Kidney epithelial cell (primary cell): Measurements from ENCODE around the gene THRAP3. TPM values are rescaled to one million over a fixed set of nuclear protein-coding genes. Genes with fewer than 3 reads are reported as not detected.
A peak's percentile ranks its signal among the peaks of the same experiment; 100 is the strongest.

Experiments
- DNase-seq: peaks from one replicate; pipeline ENCODE4 v3.0.0-alpha.2; 2010; ENCODE audit warnings: low read depth
- H3K27me3 ChIP-seq: 2 replicates; pipeline ENCODE4 v1.6.0; 2011; ENCODE audit warnings: low read length; ENCODE audit not compliant: control insufficient read depth, insufficient read depth
- H3K36me3 ChIP-seq: 2 replicates; pipeline ENCODE4 v1.5.1; 2011; ENCODE audit warnings: low read length; ENCODE audit not compliant: control insufficient read depth, insufficient read depth
- H3K4me3 ChIP-seq: 2 replicates; pipeline ENCODE4 v1.5.1; 2011; ENCODE audit warnings: low read depth, mild to moderate bottlenecking, control low read depth, low read length
- total RNA-seq: library from RNA; depleted of rRNA; stranded (reverse); fragments of >200 nt; gene quantifications from 2 replicates; pipeline ENCODE4 v1.2.3, GENCODE V29; 2015
- TF ChIP-seq, protein P1 (sequence below): IDR thresholded peaks from 2 replicates; pipeline ENCODE4 v1.5.1; 2011; ENCODE audit warnings: mild to moderate bottlenecking, moderate library complexity, low read length, control low read depth, inconsistent platforms; ENCODE audit not compliant: insufficient read depth, poor library complexity, severe bottlenecking

Gene THRAP3
- total RNA-seq, 1 donor from 2014 or later = 105 TPM

DNA sequence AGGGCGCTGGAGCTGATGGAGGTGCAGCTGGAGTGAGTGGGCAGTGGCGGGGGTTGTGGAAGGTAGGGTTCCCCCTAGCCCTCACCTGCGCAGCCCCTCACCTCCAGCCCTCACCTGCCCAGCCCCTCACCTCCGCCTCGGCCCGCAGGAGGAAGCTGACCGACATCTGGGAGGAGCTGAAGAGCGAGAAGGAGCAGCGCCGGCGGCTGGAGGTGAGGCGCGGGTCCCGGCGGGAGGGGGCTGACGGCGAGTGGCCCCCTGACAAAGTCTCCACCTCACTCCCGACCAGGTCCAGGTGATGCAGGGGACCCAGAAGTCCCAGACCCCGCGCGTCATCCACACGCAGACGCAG is 96.5 kb downstream of the THRAP3 start:
- no peaks in the 10 kb centered on the region for H3K36me3 ChIP-seq
- no peak overlapping the region for H3K4me3 ChIP-seq
- DNase-seq = no peak
- TF ChIP-seq, protein P1, sequence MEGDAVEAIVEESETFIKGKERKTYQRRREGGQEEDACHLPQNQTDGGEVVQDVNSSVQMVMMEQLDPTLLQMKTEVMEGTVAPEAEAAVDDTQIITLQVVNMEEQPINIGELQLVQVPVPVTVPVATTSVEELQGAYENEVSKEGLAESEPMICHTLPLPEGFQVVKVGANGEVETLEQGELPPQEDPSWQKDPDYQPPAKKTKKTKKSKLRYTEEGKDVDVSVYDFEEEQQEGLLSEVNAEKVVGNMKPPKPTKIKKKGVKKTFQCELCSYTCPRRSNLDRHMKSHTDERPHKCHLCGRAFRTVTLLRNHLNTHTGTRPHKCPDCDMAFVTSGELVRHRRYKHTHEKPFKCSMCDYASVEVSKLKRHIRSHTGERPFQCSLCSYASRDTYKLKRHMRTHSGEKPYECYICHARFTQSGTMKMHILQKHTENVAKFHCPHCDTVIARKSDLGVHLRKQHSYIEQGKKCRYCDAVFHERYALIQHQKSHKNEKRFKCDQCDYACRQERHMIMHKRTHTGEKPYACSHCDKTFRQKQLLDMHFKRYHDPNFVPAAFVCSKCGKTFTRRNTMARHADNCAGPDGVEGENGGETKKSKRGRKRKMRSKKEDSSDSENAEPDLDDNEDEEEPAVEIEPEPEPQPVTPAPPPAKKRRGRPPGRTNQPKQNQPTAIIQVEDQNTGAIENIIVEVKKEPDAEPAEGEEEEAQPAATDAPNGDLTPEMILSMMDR = no peak
- no peaks in the 10 kb centered on the region for H3K27me3 ChIP-seq

DNA sequence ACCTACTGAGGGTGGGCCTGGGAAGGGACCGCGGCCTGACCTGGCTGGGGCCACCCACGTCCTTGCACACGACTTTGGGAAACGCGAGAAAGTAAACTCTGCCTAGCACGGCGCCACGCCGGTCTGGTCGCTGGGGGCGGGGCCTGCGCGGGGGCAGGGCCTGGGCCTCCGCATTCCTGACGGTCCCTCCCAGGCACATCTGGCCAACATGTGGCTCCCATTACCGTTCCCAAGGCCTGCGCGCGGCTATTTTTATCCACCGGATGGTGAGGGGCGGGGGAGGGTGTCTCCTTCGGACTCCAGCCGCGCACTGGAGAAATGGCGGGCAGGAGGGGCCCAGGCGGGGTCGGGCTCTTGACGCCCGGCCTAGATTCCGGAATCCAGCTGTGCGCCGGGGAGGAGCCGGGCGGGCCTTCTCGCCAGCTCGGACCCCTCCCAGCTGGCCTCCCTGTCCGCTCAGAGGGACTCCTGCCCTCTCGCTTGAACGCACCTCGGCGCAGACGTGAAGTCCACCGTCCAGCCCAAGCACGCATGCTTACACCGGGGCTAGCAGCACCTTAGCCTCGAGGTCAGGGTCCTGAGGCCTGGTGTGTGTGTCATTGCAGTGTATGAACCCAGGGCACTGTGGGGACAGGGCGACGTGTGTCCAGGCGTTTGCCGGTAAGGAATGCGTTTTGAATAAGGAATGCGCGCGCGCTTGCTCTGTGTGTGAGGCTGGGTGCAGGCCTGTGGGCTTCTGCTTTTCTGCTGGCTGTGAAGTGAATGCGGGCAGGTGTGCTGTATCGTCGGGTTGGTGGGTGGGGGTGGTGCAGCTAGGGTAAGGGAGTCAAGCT is 97.1 kb downstream of the THRAP3 start:
- no peak for DNase-seq
- no peaks in the 10 kb centered on the region for H3K27me3 ChIP-seq
- no peak overlapping the region for H3K4me3 ChIP-seq
- TF ChIP-seq, protein P1 = no peak
- H3K36me3 ChIP-seq = no peaks in the 10 kb centered on the region

DNA sequence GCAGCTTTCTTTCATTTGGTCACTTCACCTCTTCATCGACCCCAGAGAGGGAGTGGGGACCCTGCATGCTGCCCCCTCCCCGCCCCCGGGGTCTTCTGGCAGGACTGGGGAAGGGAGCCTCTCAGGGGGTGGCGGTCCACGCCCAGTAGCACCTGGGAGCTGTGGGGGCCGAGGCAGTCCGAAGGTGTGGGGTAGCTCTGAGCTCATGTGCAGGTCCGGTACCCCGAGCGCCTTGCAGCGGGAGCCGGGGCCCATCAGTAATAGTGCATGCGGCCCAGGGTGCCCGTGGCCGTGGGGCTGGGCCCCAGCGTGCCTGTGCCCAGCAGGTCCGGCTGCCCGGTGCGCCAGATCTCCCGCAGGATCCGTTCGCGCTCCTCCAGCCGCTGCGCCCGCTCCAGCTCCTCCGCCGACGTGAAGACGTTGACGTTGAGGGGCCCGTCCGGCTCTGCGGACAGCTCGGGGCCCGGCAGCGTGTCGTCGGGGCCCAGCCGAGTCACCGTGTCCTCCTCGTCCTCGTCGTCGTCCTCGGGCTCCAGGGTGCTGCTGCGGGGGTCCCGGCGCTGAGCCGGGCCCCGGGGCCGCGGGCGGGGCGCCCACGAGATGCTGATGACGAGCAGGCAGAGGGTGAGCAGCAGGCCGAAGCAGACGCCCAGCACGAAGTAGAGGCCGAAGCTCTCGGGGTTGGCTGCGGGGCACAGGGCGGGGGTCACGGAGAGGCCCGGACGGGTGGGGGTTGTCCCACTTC is 98.0 kb downstream of the THRAP3 start:
- no peaks in the 10 kb centered on the region for H3K27me3 ChIP-seq
- peak overlapping the region; percentile 72 for H3K4me3 ChIP-seq
- DNase-seq = no peak
- TF ChIP-seq, protein P1 = no peak
- no peaks in the 10 kb centered on the region for H3K36me3 ChIP-seq

DNA sequence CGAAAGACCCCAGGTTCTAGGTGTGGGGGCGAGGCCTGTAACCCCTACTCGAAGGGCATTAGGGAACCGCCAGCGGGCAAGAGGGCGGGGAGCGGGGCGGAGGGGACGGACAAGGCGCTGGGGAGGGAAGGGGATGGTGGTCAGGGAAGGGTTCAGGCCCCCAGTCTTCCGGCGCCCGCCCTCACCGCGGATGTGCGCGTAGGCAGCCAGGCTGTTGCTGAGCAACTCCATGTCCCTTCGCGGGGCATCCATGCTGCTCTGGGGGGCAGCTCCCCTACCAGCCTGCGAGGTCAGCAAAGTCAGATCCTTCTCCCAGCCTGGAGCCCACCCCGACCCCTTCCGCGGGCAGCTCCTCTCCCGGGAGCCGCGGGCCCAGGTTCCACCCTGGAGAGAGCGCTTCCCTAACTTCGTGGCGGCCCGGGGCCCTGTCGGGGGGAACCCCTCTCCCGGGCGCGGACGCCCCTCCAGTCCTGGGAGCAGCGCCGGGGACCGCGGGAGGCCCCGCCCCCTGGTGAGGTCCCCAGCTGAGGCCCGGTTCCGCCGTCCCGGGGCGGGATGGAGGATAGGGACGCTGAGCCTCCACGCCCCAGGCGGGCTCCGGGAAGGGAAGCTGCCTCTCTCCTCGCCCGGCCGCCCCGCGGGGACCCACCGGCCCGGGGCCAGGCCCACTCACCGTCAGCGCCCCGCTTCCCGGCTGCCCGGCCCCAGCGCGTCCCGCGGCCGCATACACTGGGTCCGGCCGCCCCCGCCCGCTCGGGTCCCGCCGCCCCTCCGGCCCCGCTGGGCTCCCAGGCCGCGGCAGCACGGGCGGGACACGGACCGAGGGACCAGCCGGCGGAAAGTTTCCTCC is 98.8 kb downstream of the THRAP3 start:
- Histone ChIP-seq H3K27me3 (no peaks in the 10 kb centered on the region), H3K36me3 (no peaks in the 10 kb centered on the region), H3K4me3 (peak overlapping the region; percentile 72)
- TF ChIP-seq, protein P1 = no peak
- DNase-seq = no peak

DNA sequence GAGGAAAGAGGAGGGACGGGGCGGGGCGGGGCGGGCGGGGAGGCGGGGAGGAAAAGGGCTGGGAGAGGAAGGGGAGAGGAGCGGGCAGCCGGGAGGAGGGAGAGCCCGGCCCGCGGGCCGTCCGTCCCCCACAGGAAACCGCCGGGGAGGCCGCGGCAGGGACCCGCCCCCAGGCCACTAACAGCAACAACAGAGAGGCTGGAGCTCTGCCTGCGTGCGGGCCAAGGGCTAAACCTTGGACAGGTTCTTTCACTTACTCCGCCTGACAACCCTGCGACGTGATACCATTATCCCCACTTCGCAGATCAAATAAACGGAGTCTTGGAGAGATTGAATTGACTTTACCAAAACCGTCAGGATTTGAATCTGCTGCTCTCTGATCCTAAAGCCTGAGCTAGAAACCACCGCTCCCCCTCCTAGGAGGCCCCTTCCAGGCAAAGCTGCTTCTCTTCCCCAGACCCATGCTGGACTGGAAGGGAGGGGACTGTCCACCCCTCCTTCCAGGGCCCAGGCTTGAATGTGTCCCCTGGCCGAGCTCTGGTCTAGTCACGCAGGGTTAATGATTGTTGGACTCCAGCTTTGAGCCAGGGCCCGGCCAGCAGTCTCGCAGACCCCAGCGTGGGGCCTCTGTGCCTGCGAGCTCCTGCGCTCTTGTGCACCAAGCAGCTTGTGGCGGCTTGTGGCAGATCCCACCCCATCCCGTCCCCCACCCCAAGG is 99.6 kb downstream of the THRAP3 start, which contains the start of gene EVA1B:
TSS of gene EVA1B (minus strand) at position 10 of the 717 bp plus-strand sequence. CDS start 608 bp downstream, outside the sequence.
- no peak for DNase-seq
- no peaks in the 10 kb centered on the region for H3K36me3 ChIP-seq
- H3K4me3 ChIP-seq = peak within 1 kb of the TSS; percentile 72
- no peaks in the 10 kb centered on the region for H3K27me3 ChIP-seq
- TF ChIP-seq, protein P1 = no peak
